Testis (tissue), 2 donors: ENCODE data around the gene NUCKS1.

Experiments used
- POLR2A ChIP-seq: fragments of 450-650 bp; IDR thresholded peaks from one replicate; pipeline ENCODE4 v1.6.1; 2017; ENCODE audit warnings: antibody characterized with exemption, mild to moderate bottlenecking, moderate library complexity
- TF ChIP-seq, protein P1 (sequence below), 3 experiments: fragments of 450-650 bp in 2 of 3; fragments of 200-600 bp in 1 of 3; sonication (generic) in 1 of 3; IDR thresholded peaks; one replicate each; pipeline ENCODE4 v1.5.1; 2016 to 2019; ENCODE audit warnings: antibody characterized with exemption in 3 of 3, mild to moderate bottlenecking in 2 of 3, moderate library complexity in 1 of 3

DNA sequence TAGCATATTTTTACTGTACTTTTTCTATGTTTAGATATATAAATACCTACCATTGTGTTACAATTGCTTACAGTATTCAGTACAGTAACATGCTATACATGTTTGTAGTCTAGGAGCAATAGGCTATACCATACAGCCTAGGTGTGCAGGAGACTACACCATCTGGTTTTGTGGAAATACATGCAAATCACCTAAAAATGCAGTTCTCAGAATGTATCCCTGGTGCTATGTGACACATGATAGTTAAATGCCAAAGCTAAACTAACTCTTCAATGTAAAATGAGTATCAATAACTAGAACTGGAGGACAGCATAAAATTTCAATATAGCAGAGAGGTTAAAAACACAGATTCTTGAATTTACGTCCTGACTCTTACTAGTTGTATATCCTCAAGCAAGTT lies 14.8 kb downstream of the NUCKS1 start:
- TF ChIP-seq POLR2A = no peak
- TF ChIP-seq, protein P1, sequence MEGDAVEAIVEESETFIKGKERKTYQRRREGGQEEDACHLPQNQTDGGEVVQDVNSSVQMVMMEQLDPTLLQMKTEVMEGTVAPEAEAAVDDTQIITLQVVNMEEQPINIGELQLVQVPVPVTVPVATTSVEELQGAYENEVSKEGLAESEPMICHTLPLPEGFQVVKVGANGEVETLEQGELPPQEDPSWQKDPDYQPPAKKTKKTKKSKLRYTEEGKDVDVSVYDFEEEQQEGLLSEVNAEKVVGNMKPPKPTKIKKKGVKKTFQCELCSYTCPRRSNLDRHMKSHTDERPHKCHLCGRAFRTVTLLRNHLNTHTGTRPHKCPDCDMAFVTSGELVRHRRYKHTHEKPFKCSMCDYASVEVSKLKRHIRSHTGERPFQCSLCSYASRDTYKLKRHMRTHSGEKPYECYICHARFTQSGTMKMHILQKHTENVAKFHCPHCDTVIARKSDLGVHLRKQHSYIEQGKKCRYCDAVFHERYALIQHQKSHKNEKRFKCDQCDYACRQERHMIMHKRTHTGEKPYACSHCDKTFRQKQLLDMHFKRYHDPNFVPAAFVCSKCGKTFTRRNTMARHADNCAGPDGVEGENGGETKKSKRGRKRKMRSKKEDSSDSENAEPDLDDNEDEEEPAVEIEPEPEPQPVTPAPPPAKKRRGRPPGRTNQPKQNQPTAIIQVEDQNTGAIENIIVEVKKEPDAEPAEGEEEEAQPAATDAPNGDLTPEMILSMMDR (IDR thresholded peaks at IDR 0.05) = no peak
